HEK293T (cell line): Measurements from ENCODE around the gene ERICH2.

Experiments used
- ARNT ChIP-seq: fragments of 450-650 bp; IDR thresholded peaks from 2 replicates; pipeline ENCODE4 v1.6.1; 2017; ENCODE audit warnings: mild to moderate bottlenecking
- BHLHE40 ChIP-seq: fragments of 450-650 bp; IDR thresholded peaks from 2 replicates; pipeline ENCODE4 v1.6.1; 2016; ENCODE audit warnings: mild to moderate bottlenecking, moderate library complexity, borderline replicate concordance
- FOXA1 ChIP-seq: fragments of 450-650 bp; IDR thresholded peaks from 2 replicates; pipeline ENCODE4 v1.6.1; 2016; ENCODE audit warnings: mild to moderate bottlenecking
- FOXM1 ChIP-seq: fragments of 450-650 bp; IDR thresholded peaks from 2 replicates; pipeline ENCODE4 v1.6.1; 2017; ENCODE audit warnings: mild to moderate bottlenecking, borderline replicate concordance
- HDGF ChIP-seq: fragments of 450-650 bp; IDR thresholded peaks from 2 replicates; pipeline ENCODE4 v1.6.1; 2017; ENCODE audit warnings: antibody characterized with exemption, borderline replicate concordance
- L3MBTL2 ChIP-seq: fragments of 450-650 bp; conservative IDR thresholded peaks from 2 replicates; pipeline ENCODE4 v1.6.1; 2016; ENCODE audit warnings: mild to moderate bottlenecking
- NFRKB ChIP-seq: fragments of 450-650 bp; IDR thresholded peaks from 2 replicates; pipeline ENCODE4 v1.6.1; 2016; ENCODE audit warnings: mild to moderate bottlenecking, moderate library complexity
- SP1 ChIP-seq: fragments of 450-650 bp; IDR thresholded peaks from 2 replicates; pipeline ENCODE4 v1.6.1; 2017
- TARDBP ChIP-seq: fragments of 450-650 bp; IDR thresholded peaks from 2 replicates; pipeline ENCODE4 v1.6.1; 2016
- TF ChIP-seq, protein P1 (sequence below): fragments of 450-650 bp; IDR thresholded peaks from 2 replicates; pipeline ENCODE4 v1.6.1; 2016

DNA sequence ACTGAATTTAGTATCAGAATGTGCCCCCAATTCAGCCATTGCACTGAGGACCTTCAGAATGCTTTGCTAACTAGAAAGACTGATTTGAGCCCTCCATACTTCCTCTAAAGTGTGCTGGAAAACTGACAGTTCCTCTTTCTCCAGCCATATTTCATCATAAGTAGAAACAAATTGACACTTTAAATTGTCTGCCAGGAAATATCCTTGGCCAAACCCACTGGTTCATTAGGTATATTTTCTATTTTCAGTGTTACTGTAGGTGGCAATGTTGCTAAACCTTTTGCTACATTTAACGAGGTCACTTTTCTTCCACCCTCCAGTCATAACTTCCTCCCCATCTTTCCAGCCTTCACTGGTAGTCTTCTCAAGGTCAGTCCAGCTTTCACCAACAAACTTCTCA is 33.5 kb upstream of the ERICH2 start:
- no peak for TF ChIP-seq FOXM1
- TF ChIP-seq ARNT, result no peak
- TF ChIP-seq BHLHE40, result no peak
- TF ChIP-seq, protein P1, sequence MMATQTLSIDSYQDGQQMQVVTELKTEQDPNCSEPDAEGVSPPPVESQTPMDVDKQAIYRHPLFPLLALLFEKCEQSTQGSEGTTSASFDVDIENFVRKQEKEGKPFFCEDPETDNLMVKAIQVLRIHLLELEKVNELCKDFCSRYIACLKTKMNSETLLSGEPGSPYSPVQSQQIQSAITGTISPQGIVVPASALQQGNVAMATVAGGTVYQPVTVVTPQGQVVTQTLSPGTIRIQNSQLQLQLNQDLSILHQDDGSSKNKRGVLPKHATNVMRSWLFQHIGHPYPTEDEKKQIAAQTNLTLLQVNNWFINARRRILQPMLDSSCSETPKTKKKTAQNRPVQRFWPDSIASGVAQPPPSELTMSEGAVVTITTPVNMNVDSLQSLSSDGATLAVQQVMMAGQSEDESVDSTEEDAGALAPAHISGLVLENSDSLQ, result no peak
- TF ChIP-seq SP1, result no peak
- no peak for TF ChIP-seq NFRKB
- TF ChIP-seq FOXA1, result no peak
- TF ChIP-seq TARDBP, result no peak
- no peak for TF ChIP-seq HDGF
- TF ChIP-seq L3MBTL2, result no peak
